H1 (cell line): ENCODE results near the gene LSM3. TPM values are rescaled to one million over a fixed set of nuclear protein-coding genes. Genes with fewer than 3 reads are reported as not detected.

Source experiments
- CBX5 ChIP-seq: fragments of 300-800, 300-1000 bp; sonication (generic); IDR thresholded peaks from 2 replicates; pipeline ENCODE4 v1.7.1; 2016; ENCODE audit warnings: antibody characterized with exemption, low read length, low read depth
- CHD7 ChIP-seq: fragments of 300-600 bp; sonication (generic); IDR thresholded peaks from 2 replicates; pipeline ENCODE4 v1.7.1; 2012; ENCODE audit warnings: low read length, moderate library complexity, mild to moderate bottlenecking, inconsistent platforms; ENCODE audit not compliant: insufficient replicate concordance
- EZH2 ChIP-seq: fragments of 200-600 bp; sonication (generic); IDR thresholded peaks from 2 replicates; pipeline ENCODE4 v1.7.1; 2012; ENCODE audit warnings: low read depth, mild to moderate bottlenecking, moderate library complexity, low read length, inconsistent platforms; ENCODE audit not compliant: severe bottlenecking
- HDAC6 ChIP-seq: IDR thresholded peaks from one replicate; pipeline ENCODE4 v1.7.1; 2012; ENCODE audit warnings: low read depth, mild to moderate bottlenecking, inconsistent platforms, low read length, moderate library complexity
- JUN ChIP-seq: IDR thresholded peaks from 2 replicates; pipeline ENCODE4 v1.6.1; 2011; ENCODE audit warnings: low read depth, mild to moderate bottlenecking, improper control_type of control experiment, low read length
- NRF1 ChIP-seq: IDR thresholded peaks from 2 replicates; pipeline ENCODE4 v1.6.1; 2011; ENCODE audit warnings: mild to moderate bottlenecking, low read depth, low read length, improper control_type of control experiment
- POLR2A ChIP-seq, 2 experiments: IDR thresholded peaks; 1 replicate in 1 of 2; 2 replicates in 1 of 2; pipeline ENCODE4 v1.6.1; 2011; ENCODE audit warnings: low read depth in 2 of 2, low read length in 2 of 2, mild to moderate bottlenecking in 2 of 2; ENCODE audit errors: control extremely low read depth in 1 of 2
- RAD21 ChIP-seq, 2 experiments: IDR thresholded peaks in 1 of 2; conservative IDR thresholded peaks in 1 of 2; 2 replicates each; pipeline ENCODE4 v1.6.1; 2011; ENCODE audit warnings: low read depth in 2 of 2, low read length in 2 of 2, improper control_type of control experiment in 1 of 2, inconsistent platforms in 1 of 2, mild to moderate bottlenecking in 1 of 2, moderate library complexity in 1 of 2
- SIN3A ChIP-seq, 2 experiments: IDR thresholded peaks in 1 of 2; conservative IDR thresholded peaks in 1 of 2; 2 replicates each; pipeline ENCODE4 v1.6.1; 2011 to 2012; ENCODE audit warnings: low read length in 2 of 2, improper control_type of control experiment in 1 of 2, low read depth in 1 of 2, mild to moderate bottlenecking in 1 of 2
- SIRT6 ChIP-seq: IDR thresholded peaks from one replicate; pipeline ENCODE4 v1.7.1; 2012; ENCODE audit warnings: low read length, inconsistent platforms
- TAF7 ChIP-seq: optimal IDR thresholded peaks from 2 replicates; pipeline ENCODE3; 2011; ENCODE audit warnings: low read depth, mild to moderate bottlenecking, inconsistent platforms, low read length, moderate library complexity, borderline replicate concordance
- TBP ChIP-seq: IDR thresholded peaks from 2 replicates; pipeline ENCODE4 v1.6.1; 2011; ENCODE audit warnings: low read depth, low read length, improper control_type of control experiment
- polyA plus RNA-seq, 7 experiments: library from polyadenylated mRNA; depleted of rRNA in 3 of 7; stranded (reverse) in 5 of 7; unstranded in 2 of 7; fragments of >200 nt in 5 of 7; fragments of 200-250 nt in 2 of 7; gene quantifications; 1 replicate in 5 of 7; 2 replicates in 1 of 7; 4 replicates in 1 of 7; pipeline versions ENCODE4 v1.2.1 to v1.2.3, GENCODE V29; 2011 to 2013; ENCODE audit warnings: missing spikeins in 2 of 7, mixed read lengths in 2 of 7
- total RNA-seq: library from RNA; stranded (reverse); fragmentation: NEBNext Ultra II Directional; extraction: Animal tissue kit (Norgen Biotek cat#: 25700); gene quantifications from 2 replicates; pipeline ENCODE4 v1.2.1, GENCODE V29; 2021

LSM3 gene
- total and polyA plus RNA-seq, 2 of the 8 experiments (the other 6 are each of a cell fraction or from before 2014, with no cell fraction given), result 7.1 to 25.4 TPM

GRCh38 chr3:14245822-14246221 is 67.2 kb downstream of the LSM3 start (continued):
- TF ChIP-seq CHD7 (no peak), SIN3A (conservative IDR thresholded peaks at IDR 0.05 in 1 of 2, IDR thresholded peaks at IDR 0.05 in 1 of 2; ENCODE audit: low read depth in 1 of 2, low read length in 2 of 2) (no peak), TBP (no peak), POLR2A (IDR thresholded peaks at IDR 0.05; ENCODE audit: control extremely low read depth in 1 of 2, low read depth in 2 of 2, low read length in 2 of 2) (no peak), NRF1 (no peak), SIRT6 (no peak), CBX5 (no peak), JUN (no peak), RAD21 (IDR thresholded peaks at IDR 0.05 in 1 of 2, conservative IDR thresholded peaks at IDR 0.05 in 1 of 2; ENCODE audit: low read depth in 2 of 2, low read length in 2 of 2) (no peak), EZH2 (no peak), HDAC6 (no peak), TAF7 (no peak)
